DND-41 (cell line): ENCODE measurements around the gene TBC1D20.
A peak's percentile ranks its signal among the peaks of the same experiment; 100 is the strongest.
"Not testable (repeated sequence)": the region's sequence is repeated elsewhere in the genome, so short reads cannot be mapped to it uniquely, and the experiment has no call there.

ENCODE experiments used
- ATAC-seq: fragments of 200-7000 bp; cut with Tn5 transposase; 3 replicates; pipeline ENCODE4 v1.9.1; 2021; ENCODE audit warnings: low read depth; ENCODE audit not compliant: insufficient read depth
- DNase-seq: peaks from one replicate; pipeline ENCODE4 v3.0.0-alpha.2; 2020
- H2AFZ ChIP-seq: 2 replicates; pipeline ENCODE4 v1.6.0; 2012; ENCODE audit warnings: low read depth, low read length
- H3K27ac ChIP-seq: 2 replicates; pipeline ENCODE4 v1.5.1; 2012; ENCODE audit warnings: low read length, inconsistent platforms
- H3K27me3 ChIP-seq: fragments of 200-600 bp; sonication (generic); 2 replicates; pipeline ENCODE4 v1.6.0; 2012; ENCODE audit warnings: low read length, mild to moderate bottlenecking, inconsistent platforms; ENCODE audit not compliant: insufficient read depth, poor library complexity
- H3K36me3 ChIP-seq: 2 replicates; pipeline ENCODE4 v1.5.1; 2012; ENCODE audit warnings: low read length, inconsistent platforms; ENCODE audit not compliant: insufficient read depth
- H3K4me1 ChIP-seq: 2 replicates; pipeline ENCODE4 v1.5.1; 2012; ENCODE audit warnings: mild to moderate bottlenecking, low read length; ENCODE audit not compliant: insufficient read depth
- H3K4me2 ChIP-seq: 2 replicates; pipeline ENCODE4 v1.6.0; 2012; ENCODE audit warnings: mild to moderate bottlenecking, moderate library complexity, low read length, inconsistent platforms; ENCODE audit not compliant: insufficient read depth
- H3K4me3 ChIP-seq, 2 experiments: fragments of 200-600 bp in 1 of 2; shearing (Covaris generic) in 1 of 2; 2 replicates each; pipeline ENCODE4 v1.5.1; 2012 to 2016; ENCODE audit warnings: inconsistent platforms in 2 of 2, low read length in 2 of 2, mild to moderate bottlenecking in 2 of 2, low read depth in 1 of 2, moderate library complexity in 1 of 2
- H3K79me2 ChIP-seq: 2 replicates; pipeline ENCODE4 v1.6.0; 2012; ENCODE audit warnings: low read length, inconsistent platforms; ENCODE audit not compliant: insufficient read depth
- H3K9ac ChIP-seq: 2 replicates; pipeline ENCODE4 v1.6.0; 2012; ENCODE audit warnings: low read depth, mild to moderate bottlenecking, inconsistent platforms, low read length, moderate library complexity
- H3K9me3 ChIP-seq: 2 replicates; pipeline ENCODE4 v1.5.1; 2012; ENCODE audit warnings: low read length, moderate library complexity, mild to moderate bottlenecking, inconsistent platforms; ENCODE audit not compliant: insufficient read depth, severe bottlenecking
- H4K20me1 ChIP-seq: 2 replicates; pipeline ENCODE4 v1.6.0; 2012; ENCODE audit warnings: low read length; ENCODE audit not compliant: insufficient read depth
- CTCF ChIP-seq: IDR thresholded peaks from 2 replicates; pipeline ENCODE4 v1.5.1; 2012; ENCODE audit warnings: borderline replicate concordance, low read length, moderate library complexity, mild to moderate bottlenecking; ENCODE audit not compliant: poor library complexity, severe bottlenecking; ENCODE audit errors: extremely low read depth
- EZH2 ChIP-seq: IDR thresholded peaks from 3 replicates; pipeline ENCODE4 v1.6.1; 2012; ENCODE audit warnings: borderline replicate concordance, low read depth, mild to moderate bottlenecking, moderate library complexity, low read length, inconsistent platforms; ENCODE audit not compliant: severe bottlenecking

TBC1D20 gene

GRCh38 chr20:458776-459175 lies 3.6 kb downstream of the TBC1D20 start:
- ATAC-seq (no peak), DNase-seq (no peak)
- Histone ChIP-seq H3K27me3 (no peaks in the 10 kb centered on the region), H3K36me3 (no peaks in the 10 kb centered on the region; the same call in 1 of the 2 replicates), H3K4me1 (peaks cover 36% of the 10 kb centered on the region), H3K4me3 (no peak overlapping the region), H3K9ac (no peak overlapping the region), H4K20me1 (peaks cover 62% of the 10 kb centered on the region), H3K4me2 (peak overlapping the region; percentile 90; the same call in 1 of the 2 replicates), H3K9me3 (no peaks in the 10 kb centered on the region), H2AFZ (no peak overlapping the region), H3K27ac (no peak overlapping the region), H3K79me2 (peaks cover 82% of the 10 kb centered on the region)
- TF ChIP-seq EZH2: no peak

GRCh38 chr20:454951-455350 lies 7.4 kb downstream of the TBC1D20 start:
- Histone ChIP-seq H4K20me1 (peaks cover 66% of the 10 kb centered on the region), H3K4me3 (no peak overlapping the region), H2AFZ (no peak overlapping the region), H3K4me2 (no peak overlapping the region), H3K36me3 (peaks cover 8% of the 10 kb centered on the region), H3K79me2 (peaks cover 95% of the 10 kb centered on the region), H3K4me1 (peaks cover 9% of the 10 kb centered on the region), H3K9ac (no peak overlapping the region), H3K27me3 (no peaks in the 10 kb centered on the region), H3K27ac (no peak overlapping the region), H3K9me3 (no peaks in the 10 kb centered on the region)
- DNase-seq (no peak), ATAC-seq (no peak)
- TF ChIP-seq CTCF: no peak
- TF ChIP-seq EZH2: no peak

- not testable (repeated sequence) for H3K9me3 ChIP-seq, H2AFZ ChIP-seq, H3K4me2 ChIP-seq, DNase-seq, H3K4me1 ChIP-seq, H3K9ac ChIP-seq, H3K4me3 ChIP-seq, H3K27me3 ChIP-seq, H3K27ac ChIP-seq, ATAC-seq
- Histone ChIP-seq H3K79me2 (peaks cover 87% of the 10 kb centered on the region), H4K20me1 (peaks cover 49% of the 10 kb centered on the region), H3K36me3 (peaks cover 16% of the 10 kb centered on the region)
Observed at GRCh38 chr20:452021-452420, 10.3 kb downstream of the TBC1D20 start.

GRCh38 chr20:445514-446336 lies 16.6 kb downstream of the TBC1D20 start:
- ATAC-seq (no peak), DNase-seq (no peak)
- Histone ChIP-seq H3K27ac (no peak overlapping the region), H3K79me2 (peaks cover 50% of the 10 kb centered on the region), H2AFZ (no peak overlapping the region), H3K4me3 (no peak overlapping the region), H4K20me1 (peaks cover 29% of the 10 kb centered on the region), H3K9me3 (no peaks in the 10 kb centered on the region), H3K9ac (no peak overlapping the region), H3K27me3 (no peaks in the 10 kb centered on the region), H3K36me3 (peaks cover 70% of the 10 kb centered on the region), H3K4me1 (peaks cover 13% of the 10 kb centered on the region), H3K4me2 (no peak overlapping the region)
- TF ChIP-seq CTCF (no peak), EZH2 (no peak)
